Activated CD4-positive, alpha-beta T cell treated with anti-CD3 and anti-CD28 coated beads, Interleukin-2, amount 50 U/mL, for 24 hours (primary cell): ENCODE measurements around the gene DOCK7.
"Not testable (repeated sequence)": the region's sequence is repeated elsewhere in the genome, so short reads cannot be mapped to it uniquely, and the experiment has no call there.

Experiments used
- DNase-seq, 2 donors: peaks; one replicate each; pipeline ENCODE4 v3.0.0-alpha.2; 2020; ENCODE audit warnings: low read depth in 1 of 2, low spot score in 1 of 2

DOCK7 gene

GRCh38 chr1:62691062-62691844 lies 3.1 kb upstream of the DOCK7 start:
- DNase-seq, result no peak

GRCh38 chr1:62689524-62689923 lies 1.3 kb upstream of the DOCK7 start:
- no peak for DNase-seq

GRCh38 chr1:62688687-62689085 lies 500 bp upstream of the DOCK7 start:
- DNase-seq, result no peak

GRCh38 chr1:62687421-62687902 lies 724 bp downstream of the DOCK7 start:
- DNase-seq, result no peak

- DNase-seq, result no peak
Measured at GRCh38 chr1:62686822-62687221, 1.4 kb downstream of the DOCK7 start.

- no peak for DNase-seq
Measured at GRCh38 chr1:62685431-62685859, 2.7 kb downstream of the DOCK7 start.

GRCh38 chr1:62682531-62682930 lies 5.7 kb downstream of the DOCK7 start:
- DNase-seq, result no peak

- DNase-seq, result not testable (repeated sequence)
Measured at GRCh38 chr1:62680992-62681391, 7.2 kb downstream of the DOCK7 start.

GRCh38 chr1:62677822-62678221 lies 10.4 kb downstream of the DOCK7 start:
- DNase-seq, result not testable (repeated sequence)

GRCh38 chr1:62676611-62677356 lies 11.4 kb downstream of the DOCK7 start:
- DNase-seq, result no peak

- no peak for DNase-seq
Measured at GRCh38 chr1:62673629-62674028, 14.6 kb downstream of the DOCK7 start.

GRCh38 chr1:62672029-62672428 lies 16.2 kb downstream of the DOCK7 start:
- no peak for DNase-seq

GRCh38 chr1:62654744-62655143 lies 33.4 kb downstream of the DOCK7 start:
- DNase-seq, result no peak

GRCh38 chr1:62652387-62652786 lies 35.8 kb downstream of the DOCK7 start:
- DNase-seq, result no peak

GRCh38 chr1:62643283-62643682 lies 44.9 kb downstream of the DOCK7 start:
- no peak for DNase-seq

GRCh38 chr1:62637392-62638105 lies 50.6 kb downstream of the DOCK7 start:
- no peak for DNase-seq

- DNase-seq, result no peak
Measured at GRCh38 chr1:62628506-62628905, 59.7 kb downstream of the DOCK7 start.

- no peak for DNase-seq
Measured at GRCh38 chr1:62625415-62625814, 62.8 kb downstream of the DOCK7 start.

- DNase-seq, result no peak
Measured at GRCh38 chr1:62621907-62622306, 66.3 kb downstream of the DOCK7 start.

GRCh38 chr1:62613890-62614289 lies 74.3 kb downstream of the DOCK7 start:
- DNase-seq, result no peak

- DNase-seq, result no peak
Measured at GRCh38 chr1:62613325-62613727, 74.9 kb downstream of the DOCK7 start.

- no peak for DNase-seq
Measured at GRCh38 chr1:62612770-62613169, 75.4 kb downstream of the DOCK7 start.
